ENCODE data around the gene LPIN1. TPM values are rescaled to one million over a fixed set of nuclear protein-coding genes. Genes with fewer than 3 reads are reported as not detected.
"Not testable (repeated sequence)": the region's sequence is repeated elsewhere in the genome, so short reads cannot be mapped to it uniquely, and the experiment has no call there.

LPIN1 gene
- total RNA-seq, 2 donors from 2014 or later: 68.6 to 92.9 TPM

- Mint-ChIP-seq H3K9me3 (no peaks in the 10 kb centered on the region), H3K36me3 (peaks cover 25 to 29% of the 10 kb centered on the region in 2 donors), H3K27ac (peak overlapping the region in 1 of 2 donors; percentile 62)
- ATAC-seq: no peak
- no peak for DNase-seq (ENCODE audit: low spot score in 2 of 2)
Measured at GRCh38 chr2:11805920-11806319, 59.5 kb downstream of the LPIN1 start.

- ATAC-seq: peak; percentile 73 to 92
- H3K36me3 Mint-ChIP-seq: peaks cover 25 to 33% of the 10 kb centered on the region in 2 donors
Measured at GRCh38 chr2:11807156-11808015, 61.0 kb downstream of the LPIN1 start.

DNA sequence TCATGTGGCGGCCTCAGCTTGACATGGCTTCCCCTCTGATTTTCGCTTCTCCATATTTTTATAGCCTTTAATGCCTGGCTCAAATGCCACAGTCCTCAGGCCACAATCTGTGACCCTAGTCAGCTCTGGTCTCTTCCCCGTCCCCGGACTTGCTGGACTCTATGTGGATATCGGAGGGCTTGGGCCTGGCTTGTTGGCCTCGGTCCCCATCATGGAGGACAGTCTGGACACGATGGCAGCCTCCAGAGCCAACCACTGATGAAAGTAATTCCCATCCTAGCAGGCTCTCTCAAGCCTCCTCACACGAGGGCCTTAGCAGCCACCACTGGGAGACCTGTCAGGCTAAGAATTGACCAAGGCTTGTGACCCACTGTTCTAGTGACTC lies 61.6 kb downstream of the LPIN1 start:
- Mint-ChIP-seq H3K36me3 (peaks cover 29 to 33% of the 10 kb centered on the region in 2 donors), H3K27ac (peak overlapping the region; percentile 48 to 77)
- no peak for ATAC-seq

More at GRCh38 chr2:11807156-11808015, 61.0 kb downstream of the LPIN1 start:
- H3K27ac Mint-ChIP-seq: peak overlapping the region; percentile 48 to 77
- DNase-seq (ENCODE audit: low spot score in 2 of 2): no peak
- H3K9me3 Mint-ChIP-seq: no peaks in the 10 kb centered on the region

DNA sequence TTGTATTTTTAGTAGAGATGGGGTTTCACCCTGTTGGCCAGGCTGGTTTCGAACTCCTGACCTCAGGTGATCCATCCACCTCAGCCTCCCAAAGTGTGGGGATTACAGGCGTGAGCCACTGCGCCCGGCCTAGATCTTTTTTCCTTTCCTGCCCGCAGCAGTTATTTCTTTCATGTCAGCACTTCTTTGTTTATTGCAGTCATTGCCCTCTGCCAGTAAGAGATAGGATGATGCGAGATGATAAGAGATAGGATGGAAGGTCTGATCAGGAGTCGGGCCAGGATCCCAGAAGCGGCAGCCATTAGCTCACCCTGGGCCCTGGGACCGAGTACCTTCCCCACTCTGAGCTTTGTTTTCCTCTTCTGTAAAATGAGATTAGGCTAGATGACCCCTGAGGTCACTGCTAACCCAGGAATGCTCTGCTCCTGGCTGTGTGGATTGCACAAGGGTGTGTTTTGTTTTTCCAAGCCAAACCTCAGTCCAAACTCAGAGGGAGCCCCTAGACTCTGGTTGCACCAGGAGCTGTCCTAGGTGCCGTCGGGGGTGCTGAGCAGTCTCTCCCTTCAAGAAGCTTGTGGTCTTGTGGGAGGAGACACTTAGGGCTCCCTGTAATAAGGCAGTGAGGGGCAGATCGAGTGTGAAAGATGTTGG lies 63.3 kb downstream of the LPIN1 start:
- H3K36me3 Mint-ChIP-seq: peaks cover 38 to 39% of the 10 kb centered on the region in 2 donors
- ATAC-seq (no peak), DNase-seq (ENCODE audit: low spot score in 2 of 2) (no peak)
- H3K27ac Mint-ChIP-seq: peak overlapping the region in 1 of 2 donors; percentile 35
- H3K9me3 Mint-ChIP-seq: no peaks in the 10 kb centered on the region

More for the DNA sequence above, 61.6 kb downstream of the LPIN1 start:
- H3K9me3 Mint-ChIP-seq: no peaks in the 10 kb centered on the region
- no peak for DNase-seq (ENCODE audit: low spot score in 2 of 2)

GRCh38 chr2:11810237-11810977 lies 64.0 kb downstream of the LPIN1 start:
- H3K27ac Mint-ChIP-seq: peak overlapping the region in 1 of 2 donors; percentile 35
- H3K36me3 Mint-ChIP-seq: peaks cover 37 to 39% of the 10 kb centered on the region in 2 donors
- DNase-seq (ENCODE audit: low spot score in 2 of 2) (no peak), ATAC-seq (no peak)
- no peaks in the 10 kb centered on the region for H3K9me3 Mint-ChIP-seq

DNA sequence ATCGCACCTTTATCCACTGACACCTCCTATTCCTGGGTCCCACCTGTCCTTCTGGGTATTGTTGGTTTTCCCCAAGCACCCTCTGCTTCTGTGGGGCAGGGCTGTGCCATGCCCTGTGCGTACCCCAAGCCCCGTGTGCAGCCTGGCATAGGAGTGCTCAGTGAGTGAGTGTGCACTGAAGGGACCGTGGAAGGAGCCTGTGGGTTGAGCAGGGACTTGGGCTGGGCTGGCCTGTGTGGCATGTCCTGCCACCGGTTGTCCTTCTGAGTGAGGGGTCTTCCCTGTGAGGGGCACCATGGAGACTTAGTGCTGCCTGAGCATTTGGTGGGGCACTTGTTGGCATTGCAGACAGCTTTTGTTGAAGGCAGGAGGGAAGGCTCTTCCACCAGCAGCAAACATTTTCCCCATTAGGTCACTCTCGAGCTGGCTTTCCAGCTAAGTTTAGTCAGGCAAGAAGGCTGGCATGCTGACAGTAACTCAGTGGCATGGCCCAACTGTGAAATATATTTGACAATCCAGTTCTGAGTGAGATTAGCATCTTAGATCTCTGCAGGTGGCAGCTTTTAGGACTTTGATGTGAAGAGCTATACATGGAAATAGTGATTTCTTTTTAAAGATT lies 64.7 kb downstream of the LPIN1 start:
- ATAC-seq: no peak
- H3K27ac Mint-ChIP-seq: peak overlapping the region in 1 of 2 donors; percentile 44
- DNase-seq (ENCODE audit: low spot score in 2 of 2): no peak
- H3K9me3 Mint-ChIP-seq: no peaks in the 10 kb centered on the region
- peaks cover 38 to 39% of the 10 kb centered on the region in 2 donors for H3K36me3 Mint-ChIP-seq

DNA sequence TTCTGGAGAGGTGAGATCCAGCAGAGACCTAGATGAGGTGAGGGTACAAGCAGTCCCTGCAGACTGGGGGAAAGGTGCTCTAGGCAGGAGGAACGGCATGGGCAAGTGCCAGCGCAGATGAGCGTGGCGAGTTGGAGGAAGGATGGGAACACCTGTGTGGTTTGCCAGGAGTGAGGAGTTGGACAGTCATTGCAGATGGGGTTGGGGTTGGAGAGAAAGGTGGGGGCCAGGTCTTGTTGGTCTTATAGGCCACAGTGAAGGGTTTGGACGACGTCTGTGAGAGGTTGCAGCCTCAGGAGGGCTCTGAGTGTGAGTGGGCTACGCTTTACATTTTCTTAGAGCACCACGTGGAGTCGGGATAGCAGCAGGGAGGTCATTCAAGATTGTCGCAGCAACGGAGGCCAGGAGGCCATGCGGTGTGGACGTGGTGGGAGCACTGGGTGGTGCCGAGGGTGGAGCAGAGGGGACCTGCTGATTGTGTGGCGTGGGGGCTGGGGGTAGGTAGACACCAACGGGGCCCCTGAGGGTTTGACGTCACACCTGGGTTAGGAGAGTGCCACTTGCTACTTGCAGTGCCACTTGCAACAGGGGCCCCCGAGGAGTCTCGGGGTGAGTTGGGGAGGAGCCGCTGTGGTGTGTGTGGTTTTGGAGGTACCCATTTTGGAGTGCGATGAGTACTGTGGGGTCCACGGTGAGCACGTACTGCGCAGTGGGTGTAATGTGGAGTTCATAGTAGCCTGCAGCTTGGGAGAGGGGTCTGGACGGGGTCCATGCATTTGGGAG lies 66.2 kb downstream of the LPIN1 start:
- ATAC-seq: no peak
- peak overlapping the region in 1 of 2 donors; percentile 78 for H3K27ac Mint-ChIP-seq
- peaks cover 36 to 49% of the 10 kb centered on the region in 2 donors for H3K36me3 Mint-ChIP-seq
- no peaks in the 10 kb centered on the region for H3K9me3 Mint-ChIP-seq
- DNase-seq (ENCODE audit: low spot score in 2 of 2): no peak

GRCh38 chr2:11813345-11813744 lies 66.9 kb downstream of the LPIN1 start:
- Mint-ChIP-seq H3K36me3 (peaks cover 32 to 43% of the 10 kb centered on the region in 2 donors), H3K27ac (peak overlapping the region in 1 of 2 donors; percentile 10)
- not testable (repeated sequence) for H3K9me3 Mint-ChIP-seq; ATAC-seq; DNase-seq (ENCODE audit: low spot score in 2 of 2)

GRCh38 chr2:11813951-11814350 lies 67.5 kb downstream of the LPIN1 start:
- peak overlapping the region in 1 of 2 donors; percentile 77 for H3K27ac Mint-ChIP-seq

DNA sequence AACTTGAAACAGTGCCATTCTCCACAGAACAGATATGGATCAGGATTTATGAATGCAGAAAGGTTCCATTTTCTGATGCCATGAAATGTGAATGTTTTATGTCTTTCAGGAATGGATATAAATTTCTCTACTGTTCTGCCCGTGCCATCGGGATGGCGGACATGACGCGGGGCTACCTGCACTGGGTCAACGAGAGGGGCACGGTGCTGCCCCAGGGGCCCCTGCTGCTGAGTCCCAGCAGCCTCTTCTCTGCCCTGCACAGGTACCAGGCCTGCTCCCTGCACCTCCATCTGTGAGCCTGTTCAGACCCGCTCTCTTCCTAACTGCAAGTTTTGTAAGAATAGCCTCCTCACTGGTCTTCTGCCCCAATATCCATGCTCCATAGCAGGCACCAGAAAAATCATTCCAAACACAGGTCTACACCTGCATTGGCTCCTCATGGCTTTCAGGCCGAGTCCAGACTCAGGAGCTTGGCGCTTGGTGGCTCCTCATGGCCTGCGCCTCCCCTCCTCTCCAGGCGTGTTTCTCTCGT lies 68.6 kb downstream of the LPIN1 start:
- no peaks in the 10 kb centered on the region for H3K9me3 Mint-ChIP-seq
- H3K27ac Mint-ChIP-seq: no peak overlapping the region
- H3K36me3 Mint-ChIP-seq: peaks cover 37 to 43% of the 10 kb centered on the region in 2 donors
- DNase-seq (ENCODE audit: low spot score in 2 of 2) (no peak), ATAC-seq (no peak)

More at GRCh38 chr2:11813951-11814350, 67.5 kb downstream of the LPIN1 start:
- DNase-seq (ENCODE audit: low spot score in 2 of 2) (no peak), ATAC-seq (no peak)
- peaks cover 32 to 43% of the 10 kb centered on the region in 2 donors for H3K36me3 Mint-ChIP-seq
- no peaks in the 10 kb centered on the region for H3K9me3 Mint-ChIP-seq

DNA sequence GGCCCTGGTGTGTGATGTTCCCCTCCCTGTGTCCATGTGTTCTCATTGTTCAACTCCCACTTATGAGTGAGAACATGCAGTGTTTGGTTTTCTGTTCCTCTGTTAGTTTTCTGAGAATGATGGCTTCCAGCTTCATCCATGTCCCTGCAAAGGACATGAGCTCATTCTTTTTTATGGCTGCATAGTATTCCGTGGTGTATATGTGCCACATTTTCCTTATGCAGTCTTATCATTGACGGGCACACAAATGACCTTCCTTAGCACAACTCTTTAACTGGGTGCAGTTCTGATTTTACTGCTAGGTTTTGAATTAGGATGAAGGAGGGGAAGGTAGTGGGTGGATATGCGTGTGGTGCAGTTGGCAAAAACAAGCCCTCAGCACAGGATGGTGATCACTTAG lies 70.5 kb downstream of the LPIN1 start:
- not testable (repeated sequence) for H3K27ac Mint-ChIP-seq; DNase-seq (ENCODE audit: low spot score in 2 of 2)
- H3K36me3 Mint-ChIP-seq: peaks cover 30 to 48% of the 10 kb centered on the region in 2 donors

GRCh38 chr2:11819235-11819729 lies 72.8 kb downstream of the LPIN1 start:
- H3K9me3 Mint-ChIP-seq: no peaks in the 10 kb centered on the region
- DNase-seq (ENCODE audit: low spot score in 2 of 2) (no peak), ATAC-seq (no peak)
- no peak overlapping the region for H3K27ac Mint-ChIP-seq
- peaks cover 32 to 51% of the 10 kb centered on the region in 2 donors for H3K36me3 Mint-ChIP-seq

More for the DNA sequence above, 70.5 kb downstream of the LPIN1 start:
- not testable (repeated sequence) for H3K9me3 Mint-ChIP-seq, ATAC-seq

GRCh38 chr2:11820650-11821049 lies 74.2 kb downstream of the LPIN1 start:
- H3K9me3 Mint-ChIP-seq: no peaks in the 10 kb centered on the region
- H3K36me3 Mint-ChIP-seq: peaks cover 26 to 49% of the 10 kb centered on the region in 2 donors
- DNase-seq (ENCODE audit: low spot score in 2 of 2) (no peak), ATAC-seq (no peak)
- no peak overlapping the region for H3K27ac Mint-ChIP-seq

DNA sequence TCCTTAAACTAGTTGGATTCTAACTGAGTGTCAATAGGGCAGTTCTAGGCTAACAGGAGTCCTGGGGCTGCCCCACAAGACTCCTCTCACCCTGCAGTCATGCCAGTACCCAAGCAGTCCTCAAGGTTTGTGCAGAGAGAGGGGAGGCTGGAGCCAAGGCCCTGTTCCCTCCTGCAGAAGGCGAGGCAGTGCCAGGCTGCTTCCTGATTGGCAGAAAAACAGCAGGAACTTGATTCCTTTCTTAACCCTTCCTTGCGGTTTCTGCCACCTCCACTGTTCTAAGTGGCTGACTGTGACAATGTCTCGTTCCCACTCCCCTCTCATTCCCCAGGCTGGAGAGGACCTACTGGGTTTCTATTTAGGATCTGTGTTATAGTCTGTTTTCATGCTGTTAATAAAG lies 75.3 kb downstream of the LPIN1 start:
- DNase-seq (ENCODE audit: low spot score in 2 of 2) (no peak), ATAC-seq (peak in 1 of 2 donors; percentile 11)
- Mint-ChIP-seq H3K27ac (peak overlapping the region in 1 of 2 donors; percentile 55), H3K36me3 (peaks cover 25 to 44% of the 10 kb centered on the region in 2 donors), H3K9me3 (no peaks in the 10 kb centered on the region)

DNA sequence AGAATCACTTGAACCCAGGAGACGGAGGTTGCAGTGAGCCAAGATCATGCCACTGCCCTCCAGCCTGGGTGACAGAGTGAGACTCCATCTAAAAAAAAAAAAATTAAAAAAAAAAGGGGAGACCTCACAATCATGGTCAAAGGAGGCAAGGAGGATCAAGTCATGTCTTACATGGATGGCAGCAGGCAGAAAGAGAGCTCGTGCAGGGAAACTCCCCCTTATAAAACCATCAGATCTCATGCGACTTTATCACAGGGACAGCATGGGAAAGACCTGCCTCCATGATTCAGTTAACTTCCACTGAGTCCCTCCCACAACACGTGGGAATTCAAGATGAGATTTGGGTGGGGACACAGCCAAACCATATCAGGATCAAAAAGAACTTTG lies 75.9 kb downstream of the LPIN1 start:
- DNase-seq (ENCODE audit: low spot score in 2 of 2); ATAC-seq; H3K9me3 Mint-ChIP-seq: not testable (repeated sequence)
- Mint-ChIP-seq H3K27ac (peak overlapping the region in 1 of 2 donors; percentile 37), H3K36me3 (peaks cover 26 to 40% of the 10 kb centered on the region in 2 donors)

All from activated naive CD4-positive, alpha-beta T cell treated with anti-CD3 and anti-CD28 coated beads, Interleukin-2, amount 50 U/mL, for 72 hours (primary cell).